ENCODE results near the gene ATP6V1B1. TPM values are rescaled to one million over a fixed set of nuclear protein-coding genes. Genes with fewer than 3 reads are reported as not detected.

ATP6V1B1 gene
- not detected for total RNA-seq

- no peak for DNase-seq
Measured at GRCh38 chr2:70935468-70936164, at the start of gene ATP6V1B1. Gene ATP6V1B1 (plus strand): TSS chr2:70935900. CDS start chr2:70935955, 55 bp downstream.

- DNase-seq: no peak
Measured at GRCh38 chr2:70886541-70886987, 49.1 kb upstream of the ATP6V1B1 start.

- no peak for DNase-seq
Measured at GRCh38 chr2:70887208-70887549, 48.5 kb upstream of the ATP6V1B1 start.

- no peak for DNase-seq
Measured at GRCh38 chr2:70887550-70888246, 48.0 kb upstream of the ATP6V1B1 start.

GRCh38 chr2:70888366-70888922 is 47.3 kb upstream of the ATP6V1B1 start:
- no peak for DNase-seq

GRCh38 chr2:70888923-70889715 is 46.6 kb upstream of the ATP6V1B1 start:
- no peak for DNase-seq

GRCh38 chr2:70889716-70890037 is 46.0 kb upstream of the ATP6V1B1 start:
- no peak for DNase-seq

- no peak for DNase-seq
Measured at GRCh38 chr2:70890469-70891065, 45.1 kb upstream of the ATP6V1B1 start.

- no peak for DNase-seq
Measured at GRCh38 chr2:70891572-70892357, 43.9 kb upstream of the ATP6V1B1 start.

GRCh38 chr2:70892750-70893149 is 43.0 kb upstream of the ATP6V1B1 start:
- no peak for DNase-seq

- DNase-seq: no peak
Measured at GRCh38 chr2:70893186-70893585, 42.5 kb upstream of the ATP6V1B1 start.

GRCh38 chr2:70894765-70895164 is 40.9 kb upstream of the ATP6V1B1 start:
- DNase-seq: no peak

- DNase-seq: no peak
Measured at GRCh38 chr2:70895249-70895648, 40.5 kb upstream of the ATP6V1B1 start.

- DNase-seq: no peak
Measured at GRCh38 chr2:70895998-70896764, 39.5 kb upstream of the ATP6V1B1 start.

GRCh38 chr2:70896765-70897202 is 38.9 kb upstream of the ATP6V1B1 start:
- DNase-seq: no peak

GRCh38 chr2:70897203-70897976 is 38.3 kb upstream of the ATP6V1B1 start:
- DNase-seq: no peak

GRCh38 chr2:70897977-70898226 is 37.8 kb upstream of the ATP6V1B1 start:
- no peak for DNase-seq

- DNase-seq: no peak
Measured at GRCh38 chr2:70898363-70899240, 37.1 kb upstream of the ATP6V1B1 start.
